Adrenal gland (tissue), 12 donors: ENCODE measurements around the gene RASA4. TPM values are rescaled to one million over a fixed set of nuclear protein-coding genes. Genes with fewer than 3 reads are reported as not detected.
A peak's percentile ranks its signal among the peaks of the same experiment; 100 is the strongest.
"Not testable (repeated sequence)": the region's sequence is repeated elsewhere in the genome, so short reads cannot be mapped to it uniquely, and the experiment has no call there.

Source experiments
- DNase-seq, 7 donors: peaks; one replicate each; pipeline ENCODE4 v3.0.0-alpha.2; 2019 to 2020
- H3K27ac ChIP-seq, 5 donors: fragments of 200-600 bp; sonication (generic) in 4 of 5; 1 replicate in 3 of 5; 2 replicates in 2 of 5; pipeline versions ENCODE4 v1.5.1 to v1.8.0; 2016 to 2020; ENCODE audit warnings: mild to moderate bottlenecking in 1 of 5
- H3K27me3 ChIP-seq: fragments of 200-600 bp; 2 replicates; pipeline ENCODE4 v1.8.0; 2021
- H3K36me3 ChIP-seq, 2 donors: fragments of 200-600 bp; replicated peaks in 1 of 2; 1 replicate in 1 of 2; 2 replicates in 1 of 2; pipeline versions ENCODE4 v1.5.1 to v1.8.0; 2018 to 2022
- H3K4me1 ChIP-seq, 2 donors: fragments of 200-600 bp; replicated peaks in 1 of 2; 1 replicate in 1 of 2; 2 replicates in 1 of 2; pipeline versions ENCODE4 v1.5.1 to v1.8.0; 2018 to 2021
- H3K4me3 ChIP-seq, 4 donors: fragments of 200-600 bp; sonication (generic) in 3 of 4; one replicate each; pipeline ENCODE4 v1.5.1; 2016 to 2018
- H3K9me3 ChIP-seq, 3 donors: fragments of 200-600 bp; sonication (generic) in 1 of 3; replicated peaks in 1 of 3; 1 replicate in 2 of 3; 2 replicates in 1 of 3; pipeline versions ENCODE4 v1.5.1 to v1.8.0; 2016 to 2021
- WGBS, 4 donors: extraction: QIAGEN DNeasy Blood & Tissue Kit in 2 of 4; methylation state at CpG; one replicate each; pipeline versions ENCODE4 v1.1.5 to v1.1.7; 2013 to 2017; 5-methylcytosine and 5-hydroxymethylcytosine counted together
- intact Hi-C, 2 donors: fragments of 100-400 bp; cut with DNase I; formaldehyde crosslinking; loops; one replicate each; pipeline versions ENCODE4 v1.14.1 to v1.15.0; 2022 to 2023
- polyA plus RNA-seq, 3 donors: library from polyadenylated mRNA; stranded (reverse); fragments of 200-250 nt in 2 of 3; fragments of 350-450 nt in 1 of 3; fragmentation: Illumina TruSeq in 1 of 3; extraction: RNeasy Lipid Tissue Mini Kit (QIAGEN cat#74804) in 1 of 3; gene quantifications; one replicate each; pipeline ENCODE4 v1.2.3, GENCODE V29; 2013 to 2014
- total RNA-seq, 9 donors: library from RNA; depleted of rRNA in 4 of 9; stranded (reverse); fragments of >200 nt in 4 of 9; fragments of 120-200 nt in 1 of 9; fragmentation: NEBNext Ultra II Directional in 1 of 9; extraction: Animal tissue kit (Norgen Biotek cat#: 25700) in 1 of 9; gene quantifications; one replicate each; pipeline versions ENCODE4 v1.1.0 to v1.2.4, GENCODE V29; 2013 to 2023
- donor health status: healthy with polysubstance abuse.
- donor health status: Bipolar disorder and iron deficiency.
- donor health status: DM: yes; HTN: yes; CAD: no.
- donor health status: DM: no; HTN: no; CAD: no.
- donor health status: DM: no; HTN: no; CAD: no.
- donor health status: DM: yes; HTN: yes; CAD: no.

The RASA4 gene
- total and polyA plus RNA-seq, 12 donors = 8.3 to 197 (median 57.1) TPM

- H3K27ac ChIP-seq, intact Hi-C loops, H3K4me3 ChIP-seq, H3K27me3 ChIP-seq, H3K4me1 ChIP-seq, H3K36me3 ChIP-seq, DNase-seq, H3K9me3 ChIP-seq: not testable (repeated sequence)
- WGBS, 4 donors = no CpG with 5 or more reads among the region's 1 CpG
Measured at GRCh38 chr7:102544372-102544771, 72.2 kb downstream of the RASA4 start.

GRCh38 chr7:102543596-102543995, 73.0 kb downstream of the RASA4 start, which contains the start of gene UPK3BL2:
TSS of gene UPK3BL2 (minus strand) at chr7:102543696. CDS start at chr7:102543636, 60 bp downstream.
- H3K4me3 ChIP-seq, H3K27ac ChIP-seq, H3K4me1 ChIP-seq, H3K36me3 ChIP-seq, H3K27me3 ChIP-seq, DNase-seq, H3K9me3 ChIP-seq, intact Hi-C loops: not testable (repeated sequence)
- WGBS, 4 donors = no CpG with 5 or more reads among the region's 8 CpGs

- 83 to 99% (median 96%) methylated on average over 5 to 7 of the region's 11 CpGs for WGBS, 4 donors
- DNase-seq = peak in 1 of 7 donors; percentile 1
Measured at GRCh38 chr7:102542771-102543170, 73.8 kb downstream of the RASA4 start.

GRCh38 chr7:102542083-102542482, 74.5 kb downstream of the RASA4 start:
- WGBS, 4 donors = 88 to 100% methylated on average over 3 to 4 of the region's 8 CpGs; no CpG with 5 or more reads in 2 of the 4 donors
- H3K4me3 ChIP-seq, H3K27ac ChIP-seq, H3K4me1 ChIP-seq, H3K27me3 ChIP-seq, H3K9me3 ChIP-seq, H3K36me3 ChIP-seq, DNase-seq, intact Hi-C loops: not testable (repeated sequence)

More at GRCh38 chr7:102542771-102543170, 73.8 kb downstream of the RASA4 start:
- H3K27me3 ChIP-seq, H3K4me3 ChIP-seq, H3K4me1 ChIP-seq, intact Hi-C loops, H3K27ac ChIP-seq, H3K9me3 ChIP-seq, H3K36me3 ChIP-seq: not testable (repeated sequence)

- H3K36me3 ChIP-seq, H3K4me3 ChIP-seq, intact Hi-C loops, H3K27ac ChIP-seq, H3K4me1 ChIP-seq, H3K9me3 ChIP-seq, H3K27me3 ChIP-seq: not testable (repeated sequence)
- 93 to 100% (median 94%) methylated on average over 1 to 5 of the region's 6 CpGs for WGBS, 4 donors
- DNase-seq = peak in 1 of 7 donors; percentile 1
Measured at GRCh38 chr7:102540604-102541003, 76.0 kb downstream of the RASA4 start.

- H3K27me3 ChIP-seq, intact Hi-C loops: not testable (repeated sequence)
- WGBS, 4 donors = 51 to 100% (median 74%) methylated on average over 1 to 2 of the region's 8 CpGs
Measured at GRCh38 chr7:102535062-102535615, 81.4 kb downstream of the RASA4 start.

GRCh38 chr7:102532127-102532526, 84.4 kb downstream of the RASA4 start:
- H3K27me3 ChIP-seq, intact Hi-C loops, DNase-seq, H3K9me3 ChIP-seq, H3K36me3 ChIP-seq, H3K27ac ChIP-seq, H3K4me3 ChIP-seq, H3K4me1 ChIP-seq: not testable (repeated sequence)
- WGBS, 4 donors = 84 to 100% (median 87%) methylated on average over 2 of the region's 2 CpGs

More at GRCh38 chr7:102535062-102535615, 81.4 kb downstream of the RASA4 start:
- not testable (repeated sequence) for H3K4me1 ChIP-seq, H3K9me3 ChIP-seq, DNase-seq, H3K27ac ChIP-seq, H3K36me3 ChIP-seq, H3K4me3 ChIP-seq

GRCh38 chr7:102531583-102531982, 85.0 kb downstream of the RASA4 start:
- H3K4me3 ChIP-seq, H3K27me3 ChIP-seq, H3K9me3 ChIP-seq, intact Hi-C loops, H3K36me3 ChIP-seq, H3K4me1 ChIP-seq, H3K27ac ChIP-seq: not testable (repeated sequence)
- no CpG with 5 or more reads among the region's 7 CpGs for WGBS, 4 donors
- DNase-seq = peak in 6 of 7 donors; percentile 29 to 69 (median 49)

- H3K27me3 ChIP-seq, H3K27ac ChIP-seq, H3K9me3 ChIP-seq, intact Hi-C loops, H3K4me1 ChIP-seq, H3K36me3 ChIP-seq, H3K4me3 ChIP-seq: not testable (repeated sequence)
- 67 to 89% (median 87%) methylated on average over 1 to 3 of the region's 13 CpGs; no CpG with 5 or more reads in 1 of the 4 donors for WGBS, 4 donors
- DNase-seq = peak in 1 of 7 donors; percentile 2
Measured at GRCh38 chr7:102527822-102528793, 88.4 kb downstream of the RASA4 start.

GRCh38 chr7:102527182-102527581, 89.4 kb downstream of the RASA4 start:
- H3K4me1 ChIP-seq, H3K4me3 ChIP-seq, H3K27me3 ChIP-seq, H3K36me3 ChIP-seq, H3K27ac ChIP-seq, intact Hi-C loops, DNase-seq, H3K9me3 ChIP-seq: not testable (repeated sequence)
- 76 to 100% (median 90%) methylated on average over 1 of the region's 8 CpGs for WGBS, 4 donors

- H3K4me3 ChIP-seq, H3K36me3 ChIP-seq, intact Hi-C loops, H3K27ac ChIP-seq, H3K27me3 ChIP-seq, H3K4me1 ChIP-seq, H3K9me3 ChIP-seq: not testable (repeated sequence)
- DNase-seq = peak in 4 of 7 donors; percentile 5 to 20 (median 12)
- 33 to 55% (median 40%) methylated on average over 1 of the region's 2 CpGs; no CpG with 5 or more reads in 1 of the 4 donors for WGBS, 4 donors
Measured at GRCh38 chr7:102524803-102525202, 91.8 kb downstream of the RASA4 start.
